Panc1 (cell line): ENCODE measurements around the gene WDR20. TPM values are rescaled to one million over a fixed set of nuclear protein-coding genes. Genes with fewer than 3 reads are reported as not detected.

Experiments used
- ATAC-seq: fragments of 200-7000 bp; cut with Tn5 transposase; 2 replicates; pipeline ENCODE4 v1.9.1; 2020; ENCODE audit warnings: mild to moderate bottlenecking, moderate library complexity
- BruUV-seq: library from RNA; stranded (reverse); fragments of 400-500 nt; replicated peaks from 2 replicates; lab custom pipeline; 2021; lab: Mats Ljungman, UMichigan
- CTCF ChIA-PET: fragments of 300-600 bp; sonication (Branson Sonifier 250); formaldehyde crosslinking; loops from one replicate; lab custom pipeline; 2022; ENCODE audit warnings: antibody characterized with exemption; lab: Charles Lee
- POLR2A ChIA-PET: fragments of 300-600 bp; sonication (Branson Sonifier 250); formaldehyde crosslinking; loops from one replicate; lab custom pipeline; 2022; ENCODE audit warnings: antibody characterized with exemption; lab: Charles Lee
- DNase-seq: peaks from one replicate; pipeline ENCODE4 v3.0.0-alpha.2; 2010; ENCODE audit warnings: low read depth, low spot score
- H3K27ac ChIP-seq: 2 replicates; pipeline ENCODE4 v1.5.1; 2011; ENCODE audit warnings: mild to moderate bottlenecking, low read length, inconsistent platforms
- H3K27me3 ChIP-seq: fragments of 200-500 bp; sonication (Bioruptor generic); 2 replicates; pipeline ENCODE4 v1.6.0; 2014; ENCODE audit warnings: low read length, inconsistent platforms; ENCODE audit not compliant: control insufficient read depth, insufficient read depth
- H3K36me3 ChIP-seq: fragments of 200-500 bp; sonication (Bioruptor generic); 2 replicates; pipeline ENCODE4 v1.5.1; 2014; ENCODE audit warnings: inconsistent platforms, mild to moderate bottlenecking, low read length, moderate library complexity; ENCODE audit not compliant: control insufficient read depth, insufficient read depth
- H3K4me1 ChIP-seq: 2 replicates; pipeline ENCODE4 v1.5.1; 2011; ENCODE audit warnings: inconsistent platforms, mild to moderate bottlenecking, low read length, moderate library complexity; ENCODE audit not compliant: control insufficient read depth, insufficient read depth
- H3K4me3 ChIP-seq, 2 experiments: 2 replicates each; pipeline ENCODE4 v1.5.1; 2011 to 2012; ENCODE audit warnings: low read depth in 2 of 2, low read length in 2 of 2, mild to moderate bottlenecking in 2 of 2, inconsistent platforms in 1 of 2, moderate library complexity in 1 of 2
- H3K9me3 ChIP-seq: fragments of 200-500 bp; sonication (Bioruptor generic); 2 replicates; pipeline ENCODE4 v1.5.1; 2014; ENCODE audit warnings: low read depth, mild to moderate bottlenecking, inconsistent platforms, low read length, moderate library complexity; ENCODE audit not compliant: control insufficient read depth, insufficient read depth
- CTCF ChIP-seq: fragments of 450-650 bp; IDR thresholded peaks from 2 replicates; pipeline ENCODE4 v1.5.1; 2017; ENCODE audit warnings: mild to moderate bottlenecking
- POLR2AphosphoS5 ChIP-seq: IDR thresholded peaks from 2 replicates; pipeline ENCODE4 v1.6.1; 2012; ENCODE audit warnings: mild to moderate bottlenecking, low read depth, low read length, moderate library complexity
- SIN3A ChIP-seq: IDR thresholded peaks from 2 replicates; pipeline ENCODE4 v1.6.1; 2012; ENCODE audit warnings: low read depth, mild to moderate bottlenecking, low read length, moderate library complexity, borderline replicate concordance; ENCODE audit not compliant: insufficient read depth
- in situ Hi-C: cut with HindIII; loops from 2 replicates; pipeline ENCODE4 v1.10.0; 2016; ENCODE audit warnings: low sequenced_read_pairs, low pct_unique_long_range_greater_than_20kb
- intact Hi-C: fragments of 100-400 bp; cut with micrococcal nuclease; formaldehyde crosslinking; loops from one replicate; pipeline ENCODE4 v1.10.0; 2022; ENCODE audit not compliant: unreplicated experiment
- total RNA-seq: library from RNA; stranded (reverse); gene quantifications from one replicate; pipeline ENCODE4 v1.2.1, GENCODE V29; 2021; ENCODE audit not compliant: unreplicated experiment
- TF ChIP-seq, protein P1 (sequence below), 2 experiments: IDR thresholded peaks; 2 replicates each; pipeline ENCODE4 v1.6.1; 2011 to 2012; ENCODE audit warnings: low read depth in 2 of 2, control low read depth in 1 of 2, low read length in 1 of 2, mild to moderate bottlenecking in 1 of 2, moderate library complexity in 1 of 2; ENCODE audit not compliant: insufficient read depth in 1 of 2

Gene WDR20
- total RNA-seq, 1 experiment from 2014 or later, result 20.2 TPM

GRCh38 chr14:102185360-102185759 is 45.7 kb downstream of the WDR20 start:
- CTCF ChIA-PET, result no interaction called here
- in situ Hi-C loops (no loop called here), intact Hi-C loops (no loop called here)
- Histone ChIP-seq H3K27me3 (no peaks in the 10 kb centered on the region), H3K36me3 (no peaks in the 10 kb centered on the region), H3K4me1 (peaks cover 11% of the 10 kb centered on the region), H3K4me3 (no peak overlapping the region), H3K9me3 (no peaks in the 10 kb centered on the region), H3K27ac (peak overlapping the region; percentile 39; the same call in 1 of the 2 replicates)
- no TSS peak for BruUV-seq
- TF ChIP-seq CTCF (no peak), POLR2AphosphoS5 (no peak), SIN3A (no peak)
- peak; percentile 57; the same call in 1 of the 2 replicates for ATAC-seq
- DNase-seq, result no peak
- POLR2A ChIA-PET, result no interaction called here

DNA sequence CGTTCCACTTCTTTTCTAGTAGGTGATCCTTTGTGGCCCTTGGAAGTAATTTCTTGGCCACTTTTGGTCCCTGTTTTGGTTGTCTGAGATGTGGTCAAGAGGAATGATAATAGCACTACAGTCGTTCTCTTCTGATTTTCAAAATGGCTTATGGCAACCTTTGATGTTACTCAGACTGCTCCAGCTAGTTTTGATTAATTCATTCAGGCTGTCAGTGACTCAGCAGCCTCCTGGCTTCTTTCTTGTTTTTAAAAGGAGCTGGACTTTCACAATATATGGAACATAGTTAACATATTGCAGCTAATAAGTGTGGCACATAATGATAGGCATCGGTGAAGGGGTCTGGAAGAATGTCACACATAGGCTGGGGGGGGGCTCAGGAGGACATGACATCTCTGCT is 47.3 kb downstream of the WDR20 start:
- TF ChIP-seq CTCF (no peak), POLR2AphosphoS5 (no peak), SIN3A (no peak)
- TF ChIP-seq, protein P1, sequence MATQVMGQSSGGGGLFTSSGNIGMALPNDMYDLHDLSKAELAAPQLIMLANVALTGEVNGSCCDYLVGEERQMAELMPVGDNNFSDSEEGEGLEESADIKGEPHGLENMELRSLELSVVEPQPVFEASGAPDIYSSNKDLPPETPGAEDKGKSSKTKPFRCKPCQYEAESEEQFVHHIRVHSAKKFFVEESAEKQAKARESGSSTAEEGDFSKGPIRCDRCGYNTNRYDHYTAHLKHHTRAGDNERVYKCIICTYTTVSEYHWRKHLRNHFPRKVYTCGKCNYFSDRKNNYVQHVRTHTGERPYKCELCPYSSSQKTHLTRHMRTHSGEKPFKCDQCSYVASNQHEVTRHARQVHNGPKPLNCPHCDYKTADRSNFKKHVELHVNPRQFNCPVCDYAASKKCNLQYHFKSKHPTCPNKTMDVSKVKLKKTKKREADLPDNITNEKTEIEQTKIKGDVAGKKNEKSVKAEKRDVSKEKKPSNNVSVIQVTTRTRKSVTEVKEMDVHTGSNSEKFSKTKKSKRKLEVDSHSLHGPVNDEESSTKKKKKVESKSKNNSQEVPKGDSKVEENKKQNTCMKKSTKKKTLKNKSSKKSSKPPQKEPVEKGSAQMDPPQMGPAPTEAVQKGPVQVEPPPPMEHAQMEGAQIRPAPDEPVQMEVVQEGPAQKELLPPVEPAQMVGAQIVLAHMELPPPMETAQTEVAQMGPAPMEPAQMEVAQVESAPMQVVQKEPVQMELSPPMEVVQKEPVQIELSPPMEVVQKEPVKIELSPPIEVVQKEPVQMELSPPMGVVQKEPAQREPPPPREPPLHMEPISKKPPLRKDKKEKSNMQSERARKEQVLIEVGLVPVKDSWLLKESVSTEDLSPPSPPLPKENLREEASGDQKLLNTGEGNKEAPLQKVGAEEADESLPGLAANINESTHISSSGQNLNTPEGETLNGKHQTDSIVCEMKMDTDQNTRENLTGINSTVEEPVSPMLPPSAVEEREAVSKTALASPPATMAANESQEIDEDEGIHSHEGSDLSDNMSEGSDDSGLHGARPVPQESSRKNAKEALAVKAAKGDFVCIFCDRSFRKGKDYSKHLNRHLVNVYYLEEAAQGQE (IDR thresholded peaks at IDR 0.05; ENCODE audit: insufficient read depth in 1 of 2, low read depth in 2 of 2, low read length in 1 of 2), result no peak
- ChIA-PET POLR2A (no interaction called here), CTCF (no interaction called here)
- no peaks in the 10 kb centered on the region for H3K9me3 ChIP-seq
- DNase-seq (no peak), ATAC-seq (peak; percentile 26; the same call in 1 of the 2 replicates)
- intact Hi-C loops (no loop called here), in situ Hi-C loops (no loop called here)
- H3K27me3 ChIP-seq, result no peaks in the 10 kb centered on the region
- no peak overlapping the region for H3K4me3 ChIP-seq
- H3K27ac ChIP-seq, result no peak overlapping the region
- BruUV-seq, result no TSS peak
- H3K36me3 ChIP-seq, result no peaks in the 10 kb centered on the region
- H3K4me1 ChIP-seq, result peaks cover 11% of the 10 kb centered on the region
